HPDE6-E6E7 (cell line): ENCODE data around the gene FASTK.
"Not testable (repeated sequence)": the region's sequence is repeated elsewhere in the genome, so short reads cannot be mapped to it uniquely, and the experiment has no call there.

ENCODE experiments used
- DNase-seq: peaks from one replicate; pipeline ENCODE4 v3.0.0; 2011; ENCODE audit warnings: missing footprints; ENCODE audit errors: extremely low spot score

Gene FASTK

DNA sequence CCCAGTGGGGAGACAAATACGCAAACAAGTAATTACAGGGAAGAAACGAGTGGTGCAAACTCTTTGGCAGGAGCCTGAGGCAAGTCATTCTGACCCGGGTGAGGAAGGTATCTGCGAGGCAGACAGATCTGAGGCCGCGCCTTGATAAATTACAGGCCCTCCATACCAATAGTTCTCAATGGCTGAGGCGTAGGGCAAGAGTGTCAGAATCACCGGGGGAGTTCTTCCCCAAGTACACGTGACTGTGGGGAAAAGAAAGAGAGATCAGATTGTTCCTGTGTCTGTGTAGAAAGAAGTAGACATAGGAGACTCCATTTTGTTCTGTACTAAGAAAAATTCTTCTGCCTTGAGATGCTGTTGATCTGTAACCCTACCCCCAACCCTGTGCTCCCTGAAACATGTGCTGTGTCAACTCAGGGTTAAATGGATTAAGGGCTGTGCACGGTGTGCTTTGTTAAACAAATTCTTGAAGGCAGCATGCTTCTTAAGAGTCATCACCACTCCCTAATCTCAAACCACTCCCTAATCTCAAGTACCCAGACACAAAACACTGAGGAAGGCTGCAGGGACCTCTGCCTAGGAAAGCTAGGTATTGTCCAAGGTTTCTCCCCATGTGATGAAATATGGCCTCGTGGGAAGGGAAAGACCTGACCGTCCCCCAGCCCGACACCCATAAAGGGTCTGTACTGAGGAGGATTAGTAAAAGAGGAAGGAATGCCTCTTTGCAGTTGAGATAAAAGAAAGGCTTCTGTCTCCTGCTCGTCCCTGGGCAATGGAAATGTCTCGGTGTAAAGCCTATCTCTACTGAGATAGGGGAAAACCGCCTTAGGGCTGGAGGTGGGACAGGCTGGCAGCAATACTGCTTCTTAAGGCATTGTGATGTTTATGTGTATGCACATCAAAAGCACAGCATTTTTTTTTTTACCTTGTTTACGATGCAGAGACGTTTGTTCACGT is 53.6 kb downstream of the FASTK start:
- DNase-seq, result not testable (repeated sequence)
